LNCAP (cell line): Measurements from ENCODE around the gene SDHAF2.

Experiments
- TF ChIP-seq, protein P1 (sequence below): fragments of 450-650 bp; IDR thresholded peaks from 2 replicates; pipeline ENCODE4 v1.5.1; 2017; ENCODE audit warnings: mild to moderate bottlenecking

SDHAF2 gene

GRCh38 chr11:61415381-61415780, 14.5 kb upstream of the SDHAF2 start:
- TF ChIP-seq, protein P1, sequence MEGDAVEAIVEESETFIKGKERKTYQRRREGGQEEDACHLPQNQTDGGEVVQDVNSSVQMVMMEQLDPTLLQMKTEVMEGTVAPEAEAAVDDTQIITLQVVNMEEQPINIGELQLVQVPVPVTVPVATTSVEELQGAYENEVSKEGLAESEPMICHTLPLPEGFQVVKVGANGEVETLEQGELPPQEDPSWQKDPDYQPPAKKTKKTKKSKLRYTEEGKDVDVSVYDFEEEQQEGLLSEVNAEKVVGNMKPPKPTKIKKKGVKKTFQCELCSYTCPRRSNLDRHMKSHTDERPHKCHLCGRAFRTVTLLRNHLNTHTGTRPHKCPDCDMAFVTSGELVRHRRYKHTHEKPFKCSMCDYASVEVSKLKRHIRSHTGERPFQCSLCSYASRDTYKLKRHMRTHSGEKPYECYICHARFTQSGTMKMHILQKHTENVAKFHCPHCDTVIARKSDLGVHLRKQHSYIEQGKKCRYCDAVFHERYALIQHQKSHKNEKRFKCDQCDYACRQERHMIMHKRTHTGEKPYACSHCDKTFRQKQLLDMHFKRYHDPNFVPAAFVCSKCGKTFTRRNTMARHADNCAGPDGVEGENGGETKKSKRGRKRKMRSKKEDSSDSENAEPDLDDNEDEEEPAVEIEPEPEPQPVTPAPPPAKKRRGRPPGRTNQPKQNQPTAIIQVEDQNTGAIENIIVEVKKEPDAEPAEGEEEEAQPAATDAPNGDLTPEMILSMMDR, result no peak

- TF ChIP-seq, protein P1, result no peak
Measured at GRCh38 chr11:61416941-61417340, 13.0 kb upstream of the SDHAF2 start.

DNA sequence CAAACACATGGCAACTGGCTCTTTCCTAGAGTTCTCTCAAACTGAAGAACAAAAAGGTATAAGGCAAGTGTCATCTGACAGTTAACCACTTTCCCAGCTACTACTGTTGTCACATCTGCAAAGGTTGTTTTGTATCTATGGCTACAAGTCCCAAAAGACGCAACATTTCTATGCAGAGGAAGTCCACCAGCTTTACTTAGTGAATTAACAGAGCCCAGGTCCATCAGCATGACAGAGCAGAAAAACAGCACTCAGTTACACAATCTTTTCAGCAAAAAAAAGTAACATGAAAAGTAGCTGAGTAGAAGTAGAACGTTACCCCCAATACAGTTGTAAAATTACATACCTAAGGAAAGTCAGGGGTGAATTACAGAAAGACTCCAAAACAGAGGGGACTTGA, 12.3 kb upstream of the SDHAF2 start:
- TF ChIP-seq, protein P1, result no peak

DNA sequence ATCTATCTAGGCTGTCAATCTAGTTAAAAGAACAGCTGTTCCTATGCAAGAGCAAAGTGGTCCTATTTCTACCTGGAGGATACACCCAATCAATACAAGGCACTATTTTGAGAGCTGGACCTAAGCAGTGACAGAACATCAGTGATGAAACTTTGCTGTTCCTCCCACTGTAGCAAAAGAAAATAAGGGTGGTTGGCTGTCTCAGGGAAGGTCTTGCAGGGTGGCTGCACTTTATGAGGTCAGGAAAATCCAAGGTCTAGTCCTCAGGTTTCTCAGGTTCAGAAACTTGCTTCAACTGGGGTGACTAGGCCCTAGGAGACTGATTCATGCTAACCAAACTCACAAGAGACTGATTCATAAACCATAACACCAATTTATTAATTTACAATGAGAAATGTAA, 11.8 kb upstream of the SDHAF2 start:
- TF ChIP-seq, protein P1, result no peak

GRCh38 chr11:61422226-61422625, 7.7 kb upstream of the SDHAF2 start:
- TF ChIP-seq, protein P1, result no peak

DNA sequence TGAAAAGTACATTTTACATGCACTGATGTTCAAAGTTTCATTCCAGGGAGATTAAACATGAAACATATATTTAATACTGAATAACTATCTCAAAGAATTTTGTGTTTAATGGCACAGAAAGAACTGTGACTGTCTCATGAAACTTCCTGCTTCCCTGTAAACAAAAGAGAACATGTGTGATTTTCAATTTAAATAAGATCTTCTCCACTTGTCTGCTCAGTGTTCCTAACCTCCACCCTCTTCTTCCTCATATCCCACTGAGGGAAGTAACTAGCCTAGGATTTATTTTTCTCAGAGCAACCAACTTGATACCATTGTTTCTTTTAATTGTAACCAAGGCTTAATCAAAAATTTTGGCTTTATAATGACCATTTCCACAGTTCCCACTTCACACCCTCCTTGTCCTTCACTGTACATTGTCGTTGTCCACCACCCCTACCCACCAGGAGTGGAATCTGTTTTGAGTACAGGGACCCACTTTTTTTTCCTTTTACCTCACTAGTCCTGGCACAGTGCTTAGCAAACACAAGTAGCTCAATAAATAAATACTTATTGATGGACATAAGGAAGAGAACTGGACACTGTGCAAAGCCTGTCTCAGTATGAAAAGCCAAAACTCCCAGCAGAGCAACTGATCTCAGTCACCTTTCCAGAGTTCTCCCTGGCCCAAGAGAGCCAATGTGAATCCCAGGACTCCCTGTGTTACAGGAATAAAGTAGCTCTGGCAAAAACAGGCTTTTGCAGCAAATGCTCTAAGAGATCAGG, 4.4 kb upstream of the SDHAF2 start:
- TF ChIP-seq, protein P1, result no peak

DNA sequence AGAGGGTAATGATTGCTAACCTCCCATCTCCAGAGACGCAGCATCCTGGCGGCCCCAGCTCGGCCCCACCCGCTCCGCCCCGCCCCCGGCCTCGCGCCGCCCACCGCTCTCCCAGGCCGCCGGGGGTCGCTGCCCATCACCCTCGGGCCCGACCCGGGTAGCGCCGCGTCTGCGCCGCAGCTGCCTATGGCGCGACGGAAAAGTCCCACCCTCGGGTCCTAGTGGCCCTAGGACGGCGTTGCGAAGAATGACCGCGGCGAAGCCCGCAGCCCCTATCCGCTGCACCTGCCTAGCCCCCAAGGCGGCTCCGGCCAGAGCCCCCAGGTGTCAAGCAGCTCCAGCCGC, 606 bp upstream of the SDHAF2 start:
- TF ChIP-seq, protein P1, result no peak

- TF ChIP-seq, protein P1, result no peak
Measured at GRCh38 chr11:61437496-61437895, 7.6 kb downstream of the SDHAF2 start.
